ENCODE measurements around the gene PRKACG. TPM values are rescaled to one million over a fixed set of nuclear protein-coding genes. Genes with fewer than 3 reads are reported as not detected.

Gene PRKACG
- total and polyA plus RNA-seq, 2 experiments from 2014 or later = not detected

GRCh38 chr9:68998385-68998784, 15.5 kb downstream of the PRKACG start:
- no peaks in the 10 kb centered on the region for H3K9me2 ChIP-seq (ENCODE audit: insufficient read depth)
- TF ChIP-seq, protein P1, sequence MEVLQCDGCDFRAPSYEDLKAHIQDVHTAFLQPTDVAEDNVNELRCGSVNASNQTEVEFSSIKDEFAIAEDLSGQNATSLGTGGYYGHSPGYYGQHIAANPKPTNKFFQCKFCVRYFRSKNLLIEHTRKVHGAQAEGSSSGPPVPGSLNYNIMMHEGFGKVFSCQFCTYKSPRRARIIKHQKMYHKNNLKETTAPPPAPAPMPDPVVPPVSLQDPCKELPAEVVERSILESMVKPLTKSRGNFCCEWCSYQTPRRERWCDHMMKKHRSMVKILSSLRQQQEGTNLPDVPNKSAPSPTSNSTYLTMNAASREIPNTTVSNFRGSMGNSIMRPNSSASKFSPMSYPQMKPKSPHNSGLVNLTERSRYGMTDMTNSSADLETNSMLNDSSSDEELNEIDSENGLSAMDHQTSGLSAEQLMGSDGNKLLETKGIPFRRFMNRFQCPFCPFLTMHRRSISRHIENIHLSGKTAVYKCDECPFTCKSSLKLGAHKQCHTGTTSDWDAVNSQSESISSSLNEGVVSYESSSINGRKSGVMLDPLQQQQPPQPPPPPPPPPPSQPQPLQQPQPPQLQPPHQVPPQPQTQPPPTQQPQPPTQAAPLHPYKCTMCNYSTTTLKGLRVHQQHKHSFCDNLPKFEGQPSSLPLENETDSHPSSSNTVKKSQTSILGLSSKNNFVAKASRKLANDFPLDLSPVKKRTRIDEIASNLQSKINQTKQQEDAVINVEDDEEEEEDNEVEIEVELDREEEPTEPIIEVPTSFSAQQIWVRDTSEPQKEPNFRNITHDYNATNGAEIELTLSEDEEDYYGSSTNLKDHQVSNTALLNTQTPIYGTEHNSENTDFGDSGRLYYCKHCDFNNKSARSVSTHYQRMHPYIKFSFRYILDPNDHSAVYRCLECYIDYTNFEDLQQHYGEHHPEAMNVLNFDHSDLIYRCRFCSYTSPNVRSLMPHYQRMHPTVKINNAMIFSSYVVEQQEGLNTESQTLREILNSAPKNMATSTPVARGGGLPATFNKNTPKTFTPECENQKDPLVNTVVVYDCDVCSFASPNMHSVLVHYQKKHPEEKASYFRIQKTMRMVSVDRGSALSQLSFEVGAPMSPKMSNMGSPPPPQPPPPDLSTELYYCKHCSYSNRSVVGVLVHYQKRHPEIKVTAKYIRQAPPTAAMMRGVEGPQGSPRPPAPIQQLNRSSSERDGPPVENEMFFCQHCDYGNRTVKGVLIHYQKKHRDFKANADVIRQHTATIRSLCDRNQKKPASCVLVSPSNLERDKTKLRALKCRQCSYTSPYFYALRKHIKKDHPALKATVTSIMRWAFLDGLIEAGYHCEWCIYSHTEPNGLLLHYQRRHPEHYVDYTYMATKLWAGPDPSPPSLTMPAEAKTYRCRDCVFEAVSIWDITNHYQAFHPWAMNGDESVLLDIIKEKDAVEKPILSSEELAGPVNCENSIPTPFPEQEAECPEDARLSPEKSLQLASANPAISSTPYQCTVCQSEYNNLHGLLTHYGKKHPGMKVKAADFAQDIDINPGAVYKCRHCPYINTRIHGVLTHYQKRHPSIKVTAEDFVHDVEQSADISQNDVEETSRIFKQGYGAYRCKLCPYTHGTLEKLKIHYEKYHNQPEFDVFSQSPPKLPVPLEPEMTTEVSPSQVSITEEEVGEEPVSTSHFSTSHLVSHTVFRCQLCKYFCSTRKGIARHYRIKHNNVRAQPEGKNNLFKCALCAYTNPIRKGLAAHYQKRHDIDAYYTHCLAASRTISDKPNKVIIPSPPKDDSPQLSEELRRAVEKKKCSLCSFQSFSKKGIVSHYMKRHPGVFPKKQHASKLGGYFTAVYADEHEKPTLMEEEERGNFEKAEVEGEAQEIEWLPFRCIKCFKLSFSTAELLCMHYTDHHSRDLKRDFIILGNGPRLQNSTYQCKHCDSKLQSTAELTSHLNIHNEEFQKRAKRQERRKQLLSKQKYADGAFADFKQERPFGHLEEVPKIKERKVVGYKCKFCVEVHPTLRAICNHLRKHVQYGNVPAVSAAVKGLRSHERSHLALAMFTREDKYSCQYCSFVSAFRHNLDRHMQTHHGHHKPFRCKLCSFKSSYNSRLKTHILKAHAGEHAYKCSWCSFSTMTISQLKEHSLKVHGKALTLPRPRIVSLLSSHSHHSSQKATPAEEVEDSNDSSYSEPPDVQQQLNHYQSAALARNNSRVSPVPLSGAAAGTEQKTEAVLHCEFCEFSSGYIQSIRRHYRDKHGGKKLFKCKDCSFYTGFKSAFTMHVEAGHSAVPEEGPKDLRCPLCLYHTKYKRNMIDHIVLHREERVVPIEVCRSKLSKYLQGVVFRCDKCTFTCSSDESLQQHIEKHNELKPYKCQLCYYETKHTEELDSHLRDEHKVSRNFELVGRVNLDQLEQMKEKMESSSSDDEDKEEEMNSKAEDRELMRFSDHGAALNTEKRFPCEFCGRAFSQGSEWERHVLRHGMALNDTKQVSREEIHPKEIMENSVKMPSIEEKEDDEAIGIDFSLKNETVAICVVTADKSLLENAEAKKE (CRISPR knock-in tag; IDR thresholded peaks at IDR 0.05) = no peak
- TF ChIP-seq EZH2 (IDR thresholded peaks at IDR 0.05; ENCODE audit: low read depth, unreplicated experiment) (no peak), CREB1 (CRISPR knock-in tag; IDR thresholded peaks at IDR 0.05; ENCODE audit: low read depth) (no peak), ZNF114 (CRISPR knock-in tag; IDR thresholded peaks at IDR 0.05) (no peak), ZNF331 (CRISPR knock-in tag; IDR thresholded peaks at IDR 0.05; ENCODE audit: low read depth) (no peak), STAT1 (IDR thresholded peaks at IDR 0.05; ENCODE audit: unreplicated experiment) (no peak), NANOG (IDR thresholded peaks at IDR 0.05; ENCODE audit: borderline replicate concordance) (no peak), JUNB (IDR thresholded peaks at IDR 0.05; ENCODE audit: unreplicated experiment) (no peak), POLR2AphosphoS5 (IDR thresholded peaks at IDR 0.05; ENCODE audit: low read depth) (no peak), ETS1 (IDR thresholded peaks at IDR 0.05) (no peak), EZH2phosphoT487 (IDR thresholded peaks at IDR 0.05; ENCODE audit: unreplicated experiment) (no peak)
- TF ChIP-seq, protein P2, sequence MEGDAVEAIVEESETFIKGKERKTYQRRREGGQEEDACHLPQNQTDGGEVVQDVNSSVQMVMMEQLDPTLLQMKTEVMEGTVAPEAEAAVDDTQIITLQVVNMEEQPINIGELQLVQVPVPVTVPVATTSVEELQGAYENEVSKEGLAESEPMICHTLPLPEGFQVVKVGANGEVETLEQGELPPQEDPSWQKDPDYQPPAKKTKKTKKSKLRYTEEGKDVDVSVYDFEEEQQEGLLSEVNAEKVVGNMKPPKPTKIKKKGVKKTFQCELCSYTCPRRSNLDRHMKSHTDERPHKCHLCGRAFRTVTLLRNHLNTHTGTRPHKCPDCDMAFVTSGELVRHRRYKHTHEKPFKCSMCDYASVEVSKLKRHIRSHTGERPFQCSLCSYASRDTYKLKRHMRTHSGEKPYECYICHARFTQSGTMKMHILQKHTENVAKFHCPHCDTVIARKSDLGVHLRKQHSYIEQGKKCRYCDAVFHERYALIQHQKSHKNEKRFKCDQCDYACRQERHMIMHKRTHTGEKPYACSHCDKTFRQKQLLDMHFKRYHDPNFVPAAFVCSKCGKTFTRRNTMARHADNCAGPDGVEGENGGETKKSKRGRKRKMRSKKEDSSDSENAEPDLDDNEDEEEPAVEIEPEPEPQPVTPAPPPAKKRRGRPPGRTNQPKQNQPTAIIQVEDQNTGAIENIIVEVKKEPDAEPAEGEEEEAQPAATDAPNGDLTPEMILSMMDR (conservative IDR thresholded peaks at IDR 0.05; ENCODE audit: low read depth in 2 of 2) = no peak
- TF ChIP-seq, protein P3, sequence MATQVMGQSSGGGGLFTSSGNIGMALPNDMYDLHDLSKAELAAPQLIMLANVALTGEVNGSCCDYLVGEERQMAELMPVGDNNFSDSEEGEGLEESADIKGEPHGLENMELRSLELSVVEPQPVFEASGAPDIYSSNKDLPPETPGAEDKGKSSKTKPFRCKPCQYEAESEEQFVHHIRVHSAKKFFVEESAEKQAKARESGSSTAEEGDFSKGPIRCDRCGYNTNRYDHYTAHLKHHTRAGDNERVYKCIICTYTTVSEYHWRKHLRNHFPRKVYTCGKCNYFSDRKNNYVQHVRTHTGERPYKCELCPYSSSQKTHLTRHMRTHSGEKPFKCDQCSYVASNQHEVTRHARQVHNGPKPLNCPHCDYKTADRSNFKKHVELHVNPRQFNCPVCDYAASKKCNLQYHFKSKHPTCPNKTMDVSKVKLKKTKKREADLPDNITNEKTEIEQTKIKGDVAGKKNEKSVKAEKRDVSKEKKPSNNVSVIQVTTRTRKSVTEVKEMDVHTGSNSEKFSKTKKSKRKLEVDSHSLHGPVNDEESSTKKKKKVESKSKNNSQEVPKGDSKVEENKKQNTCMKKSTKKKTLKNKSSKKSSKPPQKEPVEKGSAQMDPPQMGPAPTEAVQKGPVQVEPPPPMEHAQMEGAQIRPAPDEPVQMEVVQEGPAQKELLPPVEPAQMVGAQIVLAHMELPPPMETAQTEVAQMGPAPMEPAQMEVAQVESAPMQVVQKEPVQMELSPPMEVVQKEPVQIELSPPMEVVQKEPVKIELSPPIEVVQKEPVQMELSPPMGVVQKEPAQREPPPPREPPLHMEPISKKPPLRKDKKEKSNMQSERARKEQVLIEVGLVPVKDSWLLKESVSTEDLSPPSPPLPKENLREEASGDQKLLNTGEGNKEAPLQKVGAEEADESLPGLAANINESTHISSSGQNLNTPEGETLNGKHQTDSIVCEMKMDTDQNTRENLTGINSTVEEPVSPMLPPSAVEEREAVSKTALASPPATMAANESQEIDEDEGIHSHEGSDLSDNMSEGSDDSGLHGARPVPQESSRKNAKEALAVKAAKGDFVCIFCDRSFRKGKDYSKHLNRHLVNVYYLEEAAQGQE (IDR thresholded peaks at IDR 0.05; ENCODE audit: unreplicated experiment) = no peak
- H3K4me2 ChIP-seq = no peak overlapping the region
- H3K79me2 ChIP-seq (replicated peaks; ENCODE audit: insufficient read depth) = no peaks in the 10 kb centered on the region
- no peak overlapping the region for H3K27ac ChIP-seq (ENCODE audit: low read depth)
- H3K4me1 ChIP-seq (ENCODE audit: insufficient read depth) = peaks cover 27% of the 10 kb centered on the region
- no peaks in the 10 kb centered on the region for H3K27me3 ChIP-seq (ENCODE audit: insufficient read depth)
- H3F3A ChIP-seq (replicated peaks; ENCODE audit: low read depth) = no peaks in the 10 kb centered on the region
- Mint-ChIP-seq H3K9me3 (no peaks in the 10 kb centered on the region), H3K27me3 (ENCODE audit: insufficient read depth, low read depth, poor library complexity) (no peaks in the 10 kb centered on the region), H3K27ac (no peak overlapping the region), H3K36me3 (ENCODE audit: low read depth) (no peaks in the 10 kb centered on the region), H3K4me3 (no peak overlapping the region), H3K4me1 (peaks cover 33% of the 10 kb centered on the region)
- H3K36me3 ChIP-seq (ENCODE audit: insufficient read depth) = no peaks in the 10 kb centered on the region
- peak overlapping the region; percentile 81 for H2AFZ ChIP-seq
- no peaks in the 10 kb centered on the region for H4K20me1 ChIP-seq (replicated peaks; ENCODE audit: insufficient read depth)
- DNase-seq (ENCODE audit: low spot score) = no peak
- H3K4me3 ChIP-seq = no peak overlapping the region
- no peak for ATAC-seq
